SH-SY5Y (cell line): ENCODE results near the gene GRAMD2A.

Experiments used
- GATA2 ChIP-seq: IDR thresholded peaks from 2 replicates; pipeline ENCODE4 v1.6.1; 2011; ENCODE audit warnings: mild to moderate bottlenecking, low read depth, low read length
- GATA3 ChIP-seq: IDR thresholded peaks from 2 replicates; pipeline ENCODE4 v1.6.1; 2011; ENCODE audit warnings: low read depth, mild to moderate bottlenecking, low read length, moderate library complexity

DNA sequence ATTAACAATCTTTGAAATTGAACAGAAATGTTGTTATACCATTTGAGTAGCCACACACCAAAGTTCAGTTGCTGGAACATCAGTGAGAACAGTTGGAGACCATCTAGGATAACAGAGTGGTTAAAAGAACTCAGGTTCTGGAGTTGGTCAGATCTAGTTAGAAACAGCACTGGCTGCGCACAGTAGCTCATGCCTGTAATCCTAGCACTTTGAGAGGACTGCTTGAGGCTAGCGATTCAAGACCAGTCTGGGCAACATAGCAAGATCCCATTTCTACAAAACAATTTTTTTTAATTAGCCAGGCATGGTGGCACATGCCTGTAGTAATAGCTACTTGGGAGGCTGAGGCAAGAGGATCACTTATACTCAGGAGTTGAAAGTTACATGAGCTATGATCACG, 41.0 kb upstream of the GRAMD2A start:
- TF ChIP-seq GATA2: no peak
- TF ChIP-seq GATA3: no peak
